ENCODE measurements around the gene TCHP. TPM values are rescaled to one million over a fixed set of nuclear protein-coding genes. Genes with fewer than 3 reads are reported as not detected.

TCHP gene
- total RNA-seq, 4 donors from 2014 or later, result 15.7 to 31.7 (median 20.0) TPM

- 89 to 91% methylated on average over 7 of the region's 7 CpGs for WGBS, 2 donors
- DNase-seq, result no peak
- Histone ChIP-seq H3K27me3 (no peaks in the 10 kb centered on the region), H3K36me3 (peaks cover 0 to 100% (median 14%) of the 10 kb centered on the region in 3 donors), H3K27ac (no peak overlapping the region), H3K4me1 (no peaks in the 10 kb centered on the region), H3K4me3 (no peak overlapping the region), H3K9me3 (no peaks in the 10 kb centered on the region)
- TF ChIP-seq CTCF (IDR thresholded peaks at IDR 0.05) (no peak), POLR2A (IDR thresholded peaks at IDR 0.05) (no peak)
- intact Hi-C loops (cut with DNase I), result no loop called here
Measured at GRCh38 chr12:109958374-109958773, 58.3 kb downstream of the TCHP start.

GRCh38 chr12:109959411-109960093 is 59.5 kb downstream of the TCHP start:
- TF ChIP-seq POLR2A (IDR thresholded peaks at IDR 0.05) (no peak), CTCF (IDR thresholded peaks at IDR 0.05) (no peak)
- Histone ChIP-seq H3K27ac (no peak overlapping the region), H3K9me3 (no peaks in the 10 kb centered on the region), H3K4me1 (no peaks in the 10 kb centered on the region), H3K36me3 (peaks cover 0 to 100% (median 14%) of the 10 kb centered on the region in 3 donors), H3K27me3 (no peaks in the 10 kb centered on the region), H3K4me3 (no peak overlapping the region)
- intact Hi-C loops (cut with DNase I), result no loop called here
- no peak for DNase-seq
- 92 to 96% methylated on average over 8 of the region's 8 CpGs for WGBS, 2 donors

- Histone ChIP-seq H3K36me3 (peaks cover 0 to 100% (median 14%) of the 10 kb centered on the region in 3 donors), H3K4me1 (no peaks in the 10 kb centered on the region), H3K9me3 (no peaks in the 10 kb centered on the region), H3K27me3 (no peaks in the 10 kb centered on the region), H3K27ac (no peak overlapping the region), H3K4me3 (no peak overlapping the region)
- WGBS, 2 donors, result 83 to 91% methylated on average over 11 to 12 of the region's 14 CpGs
- TF ChIP-seq CTCF (IDR thresholded peaks at IDR 0.05) (no peak), POLR2A (IDR thresholded peaks at IDR 0.05) (no peak)
- no peak for DNase-seq
- intact Hi-C loops (cut with DNase I), result no loop called here
Measured at GRCh38 chr12:109961201-109961600, 61.1 kb downstream of the TCHP start.

GRCh38 chr12:109961612-109962011 is 61.5 kb downstream of the TCHP start:
- intact Hi-C loops (cut with DNase I), result no loop called here
- no peak overlapping the region for H3K27ac ChIP-seq
- no peak overlapping the region for H3K4me3 ChIP-seq
- no peak for TF ChIP-seq CTCF (IDR thresholded peaks at IDR 0.05)
- TF ChIP-seq POLR2A (IDR thresholded peaks at IDR 0.05), result no peak
- no peaks in the 10 kb centered on the region for H3K4me1 ChIP-seq
- H3K9me3 ChIP-seq, result no peaks in the 10 kb centered on the region
- H3K36me3 ChIP-seq, result peaks cover 0 to 100% (median 14%) of the 10 kb centered on the region in 3 donors
- no peaks in the 10 kb centered on the region for H3K27me3 ChIP-seq
- WGBS, 2 donors, result 86 to 88% methylated on average over 6 of the region's 6 CpGs
- no peak for DNase-seq

GRCh38 chr12:109962398-109962797 is 62.3 kb downstream of the TCHP start:
- WGBS, 2 donors, result 58 to 68% methylated on average over 3 of the region's 3 CpGs
- H3K9me3 ChIP-seq, result no peaks in the 10 kb centered on the region
- no peak for DNase-seq
- H3K27me3 ChIP-seq, result no peaks in the 10 kb centered on the region
- no peak overlapping the region for H3K27ac ChIP-seq
- peaks cover 0 to 100% (median 14%) of the 10 kb centered on the region in 3 donors for H3K36me3 ChIP-seq
- no peaks in the 10 kb centered on the region for H3K4me1 ChIP-seq
- intact Hi-C loops (cut with DNase I), result no loop called here
- no peak for TF ChIP-seq POLR2A (IDR thresholded peaks at IDR 0.05)
- no peak for TF ChIP-seq CTCF (IDR thresholded peaks at IDR 0.05)
- no peak overlapping the region for H3K4me3 ChIP-seq
